ENCODE data around the gene PROK2.

Gene PROK2

DNA sequence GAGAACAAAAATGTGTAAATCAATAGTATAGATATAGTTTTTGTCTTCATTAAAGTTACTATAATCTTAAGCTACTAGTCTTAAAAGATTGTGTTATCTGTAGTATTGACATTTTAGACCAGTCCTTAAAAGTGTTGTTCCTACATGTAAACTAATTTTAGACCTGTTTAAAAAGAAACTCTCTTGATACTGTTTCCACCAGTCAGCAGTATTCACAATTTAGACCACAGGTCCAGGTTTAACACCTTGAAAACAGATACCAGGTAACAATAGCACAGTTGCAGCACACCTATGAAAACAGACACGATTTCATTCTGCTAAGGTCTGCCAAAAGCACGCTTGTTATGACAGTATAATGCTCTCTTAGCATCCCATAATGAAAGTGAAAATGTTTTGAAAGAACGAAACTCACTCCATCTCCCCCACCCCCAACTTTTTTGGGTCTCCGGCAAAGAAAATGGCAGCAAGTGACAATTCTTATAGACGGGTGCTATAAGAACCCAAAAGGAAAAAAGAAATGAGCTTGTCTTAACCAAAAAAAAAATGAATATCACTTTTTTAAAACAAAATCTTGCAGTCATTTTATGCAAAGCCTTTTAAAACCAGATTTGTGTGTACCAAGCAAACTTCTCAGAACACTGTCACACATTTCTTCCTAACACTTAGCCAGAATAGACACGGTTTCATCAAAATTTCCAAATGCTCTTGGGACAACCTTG lies 61.3 kb downstream of the PROK2 start:
- DNase-seq (peak; percentile 47 to 60 (median 47)), ATAC-seq (replicated peaks) (peak; percentile 51)
- Mint-ChIP-seq H3K9me3 (no peaks in the 10 kb centered on the region), H3K27me3 (no peaks in the 10 kb centered on the region), H3K4me1 (ENCODE audit: low read depth in 2 of 2) (peaks cover 62 to 72% of the 10 kb centered on the region in 2 donors), H3K36me3 (ENCODE audit: insufficient read depth) (peaks cover 25% of the 10 kb centered on the region), H3K27ac (peak overlapping the region; percentile 93 to 97), H3K4me3 (peak overlapping the region; percentile 72 to 97)

DNA sequence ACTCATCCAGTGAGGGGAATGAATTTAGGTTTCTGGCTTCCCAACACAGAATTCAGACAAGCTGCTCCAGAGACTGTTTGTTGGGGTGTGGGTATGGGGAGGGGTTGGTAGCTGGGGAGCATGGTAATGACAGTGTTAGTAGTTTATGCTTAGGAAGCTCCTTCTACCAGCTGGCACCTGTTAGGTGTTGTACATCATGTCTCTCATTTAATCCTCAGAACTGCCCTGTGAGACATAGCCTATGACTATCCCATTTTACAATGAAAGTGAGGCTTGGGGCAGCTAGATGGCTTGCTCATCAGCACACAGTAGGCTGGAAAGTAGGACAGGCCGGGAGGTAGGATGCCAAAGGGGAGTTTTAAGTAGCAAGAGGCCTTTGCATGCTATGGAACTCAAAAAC lies 62.3 kb downstream of the PROK2 start:
- H3K9me3 Mint-ChIP-seq = no peaks in the 10 kb centered on the region
- H3K27ac Mint-ChIP-seq = peak overlapping the region; percentile 93 to 97
- H3K36me3 Mint-ChIP-seq (ENCODE audit: insufficient read depth) = peaks cover 21% of the 10 kb centered on the region
- no peak for DNase-seq
- peak overlapping the region; percentile 72 to 97 for H3K4me3 Mint-ChIP-seq
- peaks cover 63 to 76% of the 10 kb centered on the region in 2 donors for H3K4me1 Mint-ChIP-seq (ENCODE audit: low read depth in 2 of 2)
- no peak for ATAC-seq (replicated peaks)
- H3K27me3 Mint-ChIP-seq = no peaks in the 10 kb centered on the region

All from effector memory CD8-positive, alpha-beta T cell (primary cell).